ENCODE data around the gene IPO11. TPM values are rescaled to one million over a fixed set of nuclear protein-coding genes. Genes with fewer than 3 reads are reported as not detected.

Gene IPO11
- total RNA-seq, 1 experiment from 2014 or later: 47.1 TPM

DNA sequence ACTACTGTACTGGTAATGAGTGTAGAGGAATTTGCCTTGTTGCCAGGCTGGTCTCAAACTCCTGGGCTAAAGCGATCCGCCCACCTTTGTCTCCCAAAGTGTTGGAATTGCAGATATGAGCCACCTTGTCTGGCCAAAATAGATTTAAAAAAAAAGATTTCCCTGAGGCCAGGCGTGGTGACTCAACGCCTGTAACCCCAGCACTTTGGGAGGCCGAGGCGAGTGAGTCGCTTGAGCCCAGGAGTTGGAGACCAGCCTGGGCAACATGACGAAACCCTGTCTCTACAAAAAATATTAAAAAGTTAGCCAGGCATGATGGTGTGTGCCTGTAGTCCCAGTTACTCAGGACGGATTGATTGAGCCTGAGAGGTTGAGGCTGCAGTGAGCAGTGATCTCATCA is 62.5 kb downstream of the IPO11 start:
- peak; percentile 71 to 74 for DNase-seq
- Histone ChIP-seq H3K4me2 (peak overlapping the region; percentile 32; the same call in 1 of the 2 replicates), H3K27me3 (ENCODE audit: insufficient read depth, low read depth) (no peaks in the 10 kb centered on the region), H3K4me1 (replicated peaks; ENCODE audit: insufficient read depth) (peaks cover 19% of the 10 kb centered on the region), H3K4me3 (no peak overlapping the region), H4K20me1 (ENCODE audit: insufficient read depth) (no peaks in the 10 kb centered on the region), H2AFZ (no peak overlapping the region), H3K9me3 (ENCODE audit: insufficient read depth, low read depth) (no peaks in the 10 kb centered on the region; the same call in 1 of the 2 replicates), H3K36me3 (ENCODE audit: low read depth) (peaks cover 7% of the 10 kb centered on the region), H3K9me2 (ENCODE audit: insufficient read depth) (no peaks in the 10 kb centered on the region), H3F3A (ENCODE audit: insufficient read depth, low read depth) (peaks cover 11% of the 10 kb centered on the region), H3K79me2 (ENCODE audit: low read depth) (no peaks in the 10 kb centered on the region), H3K27ac (peak overlapping the region; percentile 21; the same call in 1 of the 2 replicates)
- TF ChIP-seq, protein P1, sequence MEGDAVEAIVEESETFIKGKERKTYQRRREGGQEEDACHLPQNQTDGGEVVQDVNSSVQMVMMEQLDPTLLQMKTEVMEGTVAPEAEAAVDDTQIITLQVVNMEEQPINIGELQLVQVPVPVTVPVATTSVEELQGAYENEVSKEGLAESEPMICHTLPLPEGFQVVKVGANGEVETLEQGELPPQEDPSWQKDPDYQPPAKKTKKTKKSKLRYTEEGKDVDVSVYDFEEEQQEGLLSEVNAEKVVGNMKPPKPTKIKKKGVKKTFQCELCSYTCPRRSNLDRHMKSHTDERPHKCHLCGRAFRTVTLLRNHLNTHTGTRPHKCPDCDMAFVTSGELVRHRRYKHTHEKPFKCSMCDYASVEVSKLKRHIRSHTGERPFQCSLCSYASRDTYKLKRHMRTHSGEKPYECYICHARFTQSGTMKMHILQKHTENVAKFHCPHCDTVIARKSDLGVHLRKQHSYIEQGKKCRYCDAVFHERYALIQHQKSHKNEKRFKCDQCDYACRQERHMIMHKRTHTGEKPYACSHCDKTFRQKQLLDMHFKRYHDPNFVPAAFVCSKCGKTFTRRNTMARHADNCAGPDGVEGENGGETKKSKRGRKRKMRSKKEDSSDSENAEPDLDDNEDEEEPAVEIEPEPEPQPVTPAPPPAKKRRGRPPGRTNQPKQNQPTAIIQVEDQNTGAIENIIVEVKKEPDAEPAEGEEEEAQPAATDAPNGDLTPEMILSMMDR (conservative IDR thresholded peaks at IDR 0.05): no peak
- TF ChIP-seq EZH2 (IDR thresholded peaks at IDR 0.05; ENCODE audit: low read depth): no peak
- intact Hi-C loops (cut with micrococcal nuclease; ENCODE audit: unreplicated experiment): no loop called here
- ChIA-PET POLR2A (ENCODE audit: unreplicated experiment) (no interaction called here), CTCF (no interaction called here)
- no TSS peak for BruUV-seq (replicated peaks)

DNA sequence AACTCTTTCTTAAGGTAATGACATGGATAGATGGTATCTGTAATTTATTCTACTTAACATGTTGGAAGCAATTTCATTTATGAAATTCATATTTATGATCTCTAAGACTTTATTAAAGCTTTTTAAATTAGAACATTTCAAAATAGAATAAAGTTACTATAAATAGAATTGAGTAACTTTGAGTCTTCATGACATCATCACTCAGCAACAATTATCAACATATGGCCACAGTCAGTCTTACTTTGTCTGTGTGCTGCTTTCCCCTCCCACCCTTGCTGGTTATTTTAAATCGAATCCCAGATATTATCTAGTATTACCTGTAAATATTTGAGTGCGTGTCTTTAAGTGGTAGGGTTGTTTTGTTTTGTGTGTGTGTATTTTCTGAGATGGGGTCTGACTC is 65.2 kb downstream of the IPO11 start:
- peaks cover 11% of the 10 kb centered on the region for H3F3A ChIP-seq (ENCODE audit: insufficient read depth, low read depth)
- CTCF ChIA-PET: no interaction called here
- H3K27me3 ChIP-seq (ENCODE audit: insufficient read depth, low read depth): no peaks in the 10 kb centered on the region
- BruUV-seq (replicated peaks): no TSS peak
- H3K4me1 ChIP-seq (replicated peaks; ENCODE audit: insufficient read depth): peaks cover 19% of the 10 kb centered on the region
- H4K20me1 ChIP-seq (ENCODE audit: insufficient read depth): no peaks in the 10 kb centered on the region; the same call in 1 of the 2 replicates
- H3K79me2 ChIP-seq (ENCODE audit: low read depth): no peaks in the 10 kb centered on the region
- no peaks in the 10 kb centered on the region; the same call in 1 of the 2 replicates for H3K9me3 ChIP-seq (ENCODE audit: insufficient read depth, low read depth)
- no peak overlapping the region for H2AFZ ChIP-seq
- no peak overlapping the region for H3K4me2 ChIP-seq
- TF ChIP-seq EZH2 (IDR thresholded peaks at IDR 0.05; ENCODE audit: low read depth): no peak
- TF ChIP-seq, protein P1 (conservative IDR thresholded peaks at IDR 0.05): no peak
- POLR2A ChIA-PET (ENCODE audit: unreplicated experiment): no interaction called here
- DNase-seq: no peak
- no peak overlapping the region for H3K4me3 ChIP-seq
- H3K27ac ChIP-seq: no peak overlapping the region
- intact Hi-C loops (cut with micrococcal nuclease; ENCODE audit: unreplicated experiment): no loop called here
- H3K36me3 ChIP-seq (ENCODE audit: low read depth): peaks cover 7% of the 10 kb centered on the region
- no peaks in the 10 kb centered on the region for H3K9me2 ChIP-seq (ENCODE audit: insufficient read depth)

DNA sequence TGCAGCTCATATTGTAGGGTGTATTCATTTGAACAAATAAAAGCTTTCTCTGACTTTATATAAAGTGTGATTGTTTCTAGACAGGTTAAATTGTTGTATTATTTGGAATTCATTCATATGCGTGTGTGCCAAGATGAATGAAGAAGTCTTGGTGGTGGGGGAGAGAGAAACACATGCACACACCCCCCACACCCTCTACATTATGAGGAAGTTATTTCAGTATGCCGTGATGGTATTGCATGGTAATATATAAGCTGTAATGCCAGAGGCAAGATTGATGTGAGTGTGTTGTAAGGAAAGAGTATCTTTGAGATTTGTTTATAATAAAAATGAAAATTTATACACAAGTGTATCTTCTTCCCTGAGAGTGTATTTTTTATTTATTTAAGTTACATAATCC is 71.0 kb downstream of the IPO11 start:
- DNase-seq: no peak
- no peaks in the 10 kb centered on the region for H3F3A ChIP-seq (ENCODE audit: insufficient read depth, low read depth)
- no peak overlapping the region for H2AFZ ChIP-seq
- no peaks in the 10 kb centered on the region for H3K9me3 ChIP-seq (ENCODE audit: insufficient read depth, low read depth)
- H3K4me2 ChIP-seq: no peak overlapping the region
- no peaks in the 10 kb centered on the region; the same call in 1 of the 2 replicates for H4K20me1 ChIP-seq (ENCODE audit: insufficient read depth)
- TF ChIP-seq, protein P1 (conservative IDR thresholded peaks at IDR 0.05): no peak
- no peak for TF ChIP-seq EZH2 (IDR thresholded peaks at IDR 0.05; ENCODE audit: low read depth)
- no peak overlapping the region for H3K27ac ChIP-seq
- ChIA-PET CTCF (no interaction called here), POLR2A (ENCODE audit: unreplicated experiment) (no interaction called here)
- intact Hi-C loops (cut with micrococcal nuclease; ENCODE audit: unreplicated experiment): no loop called here
- H3K4me1 ChIP-seq (replicated peaks; ENCODE audit: insufficient read depth): no peaks in the 10 kb centered on the region
- peaks cover 4% of the 10 kb centered on the region; the same call in 1 of the 2 replicates for H3K36me3 ChIP-seq (ENCODE audit: low read depth)
- no TSS peak for BruUV-seq (replicated peaks)
- no peaks in the 10 kb centered on the region for H3K27me3 ChIP-seq (ENCODE audit: insufficient read depth, low read depth)
- H3K4me3 ChIP-seq: no peak overlapping the region
- no peaks in the 10 kb centered on the region for H3K79me2 ChIP-seq (ENCODE audit: low read depth)
- no peaks in the 10 kb centered on the region for H3K9me2 ChIP-seq (ENCODE audit: insufficient read depth)
